Stimulated activated CD8-positive, alpha-beta memory T cell treated with anti-CD3 and anti-CD28 coated beads, Interleukin-15, amount 100 ng/mL, for 48 hours (primary cell): ENCODE data around the gene LHFPL2.

Experiments used
- DNase-seq, 2 donors: peaks; one replicate each; pipeline ENCODE4 v3.0.0-alpha.2; 2020; ENCODE audit warnings: low read depth in 2 of 2

The LHFPL2 gene

GRCh38 chr5:78640662-78641474, 7.7 kb downstream of the LHFPL2 start:
- DNase-seq: no peak

DNA sequence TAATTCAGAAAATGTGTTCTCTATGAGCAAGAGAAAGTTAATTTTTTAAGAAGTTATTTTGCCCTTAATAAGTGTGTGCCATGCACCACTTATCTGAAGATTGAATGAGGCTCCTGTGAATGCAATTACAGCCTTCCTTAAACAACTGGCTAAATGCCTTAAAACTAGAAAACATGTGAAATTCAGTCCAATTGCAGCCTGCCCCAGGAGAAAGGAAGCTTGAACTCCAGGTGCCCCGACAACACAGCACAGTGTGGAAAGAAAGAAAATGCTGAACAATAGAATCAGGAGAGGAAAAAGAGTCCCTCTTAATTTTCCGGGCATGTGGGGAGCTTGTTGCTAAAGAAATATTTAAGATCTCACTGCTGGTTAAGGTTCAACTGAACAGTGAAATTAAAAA, 8.8 kb downstream of the LHFPL2 start:
- DNase-seq: no peak

- no peak for DNase-seq
Observed at GRCh38 chr5:78638973-78639669, 9.5 kb downstream of the LHFPL2 start.

DNA sequence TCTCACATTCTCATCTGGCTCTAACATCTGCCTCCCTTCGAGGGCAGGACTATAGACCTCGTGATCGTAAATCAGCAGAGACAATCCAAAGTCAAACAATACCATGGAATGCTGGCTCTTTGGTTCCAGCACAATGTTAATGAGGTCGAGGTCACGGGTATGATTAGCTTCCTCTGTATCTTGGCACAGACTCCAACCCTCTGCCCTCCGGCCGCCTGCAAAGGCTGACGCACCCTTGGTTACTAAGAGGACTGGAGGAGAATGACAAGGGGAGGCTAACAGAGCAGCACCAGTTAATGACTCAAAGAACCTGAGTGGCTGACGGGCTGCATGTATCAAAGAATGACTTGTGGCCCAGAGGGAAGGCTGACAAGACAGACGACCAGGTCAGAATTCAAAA, 10.1 kb downstream of the LHFPL2 start:
- DNase-seq: no peak

GRCh38 chr5:78637468-78637867, 11.1 kb downstream of the LHFPL2 start:
- no peak for DNase-seq

GRCh38 chr5:78636682-78637081, 11.9 kb downstream of the LHFPL2 start:
- no peak for DNase-seq

GRCh38 chr5:78634634-78635033, 13.9 kb downstream of the LHFPL2 start:
- no peak for DNase-seq

GRCh38 chr5:78634229-78634628, 14.3 kb downstream of the LHFPL2 start:
- DNase-seq: no peak

- DNase-seq: no peak
Observed at GRCh38 chr5:78633700-78634099, 14.9 kb downstream of the LHFPL2 start.

- DNase-seq: no peak
Observed at GRCh38 chr5:78632467-78632866, 16.1 kb downstream of the LHFPL2 start.

DNA sequence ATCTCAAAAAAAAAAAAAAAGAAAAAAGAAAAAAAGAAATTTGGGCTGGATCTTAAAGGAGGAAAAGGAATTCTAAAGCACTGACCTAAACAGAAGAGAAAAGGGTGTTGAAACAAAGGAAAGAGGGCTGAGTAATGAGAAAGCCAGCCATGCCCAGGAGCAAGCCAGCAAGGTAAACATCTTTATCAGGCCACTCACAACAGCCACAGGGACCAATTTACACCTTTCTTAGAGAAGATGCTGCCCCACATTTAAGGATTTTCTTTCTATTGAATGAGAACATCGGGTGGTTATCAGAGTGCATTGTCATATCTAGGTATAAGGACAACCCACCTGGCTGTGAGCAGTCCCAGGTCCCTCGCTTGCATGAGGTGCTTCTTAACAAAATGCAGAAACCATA, 16.6 kb downstream of the LHFPL2 start:
- DNase-seq: no peak

GRCh38 chr5:78630047-78630446, 18.5 kb downstream of the LHFPL2 start:
- DNase-seq: no peak

DNA sequence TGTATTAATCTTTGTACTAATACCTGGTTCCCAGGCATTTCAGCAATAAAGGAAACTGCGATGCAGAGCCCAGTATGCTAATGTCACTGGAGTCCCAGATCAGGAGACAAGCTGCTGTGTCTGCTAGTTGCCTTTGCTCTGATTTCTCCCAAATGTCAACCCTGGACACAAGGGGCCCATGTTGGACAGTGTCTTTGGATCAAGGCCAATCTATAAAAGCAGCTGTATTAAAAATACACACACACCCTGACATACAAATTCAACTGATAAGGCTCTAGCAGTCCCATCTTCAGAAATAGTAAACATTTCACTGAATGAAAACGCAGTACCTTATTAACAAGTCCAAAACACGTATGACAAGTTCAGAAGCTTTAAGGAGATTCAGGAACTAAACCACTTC, 18.9 kb downstream of the LHFPL2 start:
- no peak for DNase-seq

DNA sequence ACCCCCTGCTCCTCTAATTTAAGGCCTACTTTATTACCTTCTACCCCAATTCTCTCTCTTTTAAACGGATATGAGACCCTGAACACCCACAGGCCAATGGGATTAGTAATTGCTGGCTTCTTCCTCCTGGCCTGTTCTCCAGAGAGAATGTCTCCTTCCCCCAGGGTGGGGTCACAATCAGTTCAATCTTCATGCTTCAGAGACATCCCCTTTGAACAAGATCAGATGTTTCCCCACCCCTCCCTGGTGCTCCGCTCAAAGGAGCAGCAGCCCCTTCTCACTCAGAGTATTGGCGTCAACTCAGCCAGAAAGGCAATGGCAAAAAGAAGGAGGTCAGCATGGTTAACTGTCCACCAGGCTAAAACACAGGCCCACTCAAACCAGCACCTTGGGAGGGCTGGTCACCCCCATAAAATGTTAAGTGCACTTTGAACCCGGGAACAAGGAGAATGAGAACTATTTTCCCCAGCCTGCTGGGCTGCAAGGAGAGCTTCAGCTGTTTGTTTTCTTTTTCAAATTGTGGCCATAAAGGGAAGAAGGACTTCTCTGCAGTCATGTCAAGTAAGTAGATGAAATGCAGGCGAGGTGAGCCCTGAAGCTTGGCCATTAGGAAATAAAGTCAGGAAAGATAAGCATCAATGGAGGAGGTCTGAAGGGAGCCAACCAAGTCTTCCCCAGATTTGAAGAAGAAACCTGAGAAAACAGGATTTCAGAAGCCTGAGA, 20.1 kb downstream of the LHFPL2 start:
- DNase-seq: no peak

DNA sequence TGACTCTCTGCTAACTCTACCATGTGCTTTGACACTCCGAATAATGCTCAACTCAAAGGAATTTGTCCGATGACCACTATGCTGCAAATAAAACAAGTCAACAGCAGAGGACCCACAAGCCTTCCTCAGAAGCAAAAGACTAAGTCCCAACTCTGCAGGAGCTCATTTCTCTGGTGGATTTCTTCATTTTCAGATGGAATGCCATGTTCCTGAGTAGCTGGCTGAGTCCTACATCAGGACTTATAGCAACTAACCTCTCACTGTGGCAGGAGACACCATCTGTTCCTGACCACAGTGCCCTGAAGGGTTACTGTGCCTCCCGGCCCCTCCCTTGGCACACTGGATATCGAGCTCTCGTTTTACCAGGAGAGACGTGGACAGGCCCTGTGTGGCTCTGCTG, 20.8 kb downstream of the LHFPL2 start:
- no peak for DNase-seq

DNA sequence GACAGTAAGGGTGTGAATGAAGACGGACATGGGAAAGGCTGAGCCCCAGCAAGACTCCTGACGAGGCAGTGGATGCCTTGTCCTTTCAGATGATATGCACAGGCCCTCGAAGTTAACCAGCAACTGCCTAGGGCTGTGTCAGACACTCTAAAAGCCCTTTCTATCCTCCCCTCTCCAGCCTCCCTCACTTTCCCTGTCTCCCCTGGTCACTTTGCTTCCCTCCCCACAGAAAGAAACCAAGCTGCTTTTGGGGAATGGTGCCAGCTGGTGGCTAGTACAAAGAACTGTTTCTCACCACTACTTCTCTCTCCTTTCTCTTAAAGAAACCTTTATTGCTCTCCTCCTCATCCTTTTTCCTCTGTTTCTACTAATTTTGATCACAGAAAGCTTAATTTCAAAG, 21.4 kb downstream of the LHFPL2 start:
- DNase-seq: no peak

GRCh38 chr5:78626009-78626571, 22.5 kb downstream of the LHFPL2 start:
- no peak for DNase-seq

DNA sequence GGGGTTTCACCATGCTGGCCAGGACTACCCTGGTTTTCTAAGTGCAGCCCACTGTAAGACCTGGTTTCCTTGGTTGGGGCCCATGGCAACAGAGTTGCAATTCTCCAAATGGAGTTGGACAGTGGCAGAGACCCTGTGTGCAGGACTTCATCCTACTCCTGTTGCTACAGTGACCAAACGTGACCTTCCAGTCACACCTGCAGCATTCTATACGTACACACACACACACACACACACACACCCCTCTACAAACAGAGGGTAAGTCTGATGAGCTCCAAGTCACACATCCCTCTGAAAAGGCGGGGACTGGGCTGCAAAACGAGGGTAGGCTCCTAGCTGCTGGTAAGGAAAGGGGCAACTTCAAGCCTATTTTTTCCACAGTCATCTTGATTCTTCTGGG, 23.6 kb downstream of the LHFPL2 start:
- DNase-seq: no peak

- DNase-seq: no peak
Observed at GRCh38 chr5:78624011-78624541, 24.5 kb downstream of the LHFPL2 start.

DNA sequence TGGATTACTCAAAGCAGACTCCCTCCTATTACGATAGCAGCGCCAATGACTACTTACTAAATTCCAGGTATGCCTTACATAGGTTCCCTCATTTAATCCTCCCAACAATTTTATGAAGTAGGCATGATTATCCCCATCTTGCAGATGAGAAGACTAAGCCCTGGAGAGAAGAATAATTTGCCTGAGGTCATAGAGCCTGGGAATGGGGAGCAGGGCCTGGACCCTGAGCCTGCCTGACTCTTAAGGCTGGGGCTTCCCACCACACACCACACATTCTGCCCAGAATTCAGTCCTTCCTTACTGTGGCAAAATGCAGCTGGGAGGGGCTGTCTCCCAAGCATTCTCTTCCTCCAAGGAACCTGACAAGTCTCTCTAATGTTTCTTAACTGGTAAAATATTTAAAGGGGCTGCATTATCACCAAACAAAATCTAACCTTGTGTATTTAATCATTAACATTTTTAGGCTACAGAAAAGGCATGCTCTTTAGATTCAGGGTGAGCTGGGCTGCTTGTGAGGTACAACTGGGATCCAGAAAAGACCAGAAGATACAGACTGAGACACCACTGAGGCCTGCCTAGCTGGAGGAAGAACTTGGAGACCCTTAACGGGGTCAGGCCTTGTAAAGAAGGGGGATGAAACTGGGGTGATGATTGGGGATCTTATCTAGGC, 26.1 kb downstream of the LHFPL2 start:
- DNase-seq: no peak

- no peak for DNase-seq
Observed at GRCh38 chr5:78621291-78621738, 27.3 kb downstream of the LHFPL2 start.
